ENCODE data around the gene ANO6. TPM values are rescaled to one million over a fixed set of nuclear protein-coding genes. Genes with fewer than 3 reads are reported as not detected.

ANO6 gene
- total and polyA plus RNA-seq, 11 donors: 9.0 to 57.2 (median 46.0) TPM

GRCh38 chr12:45349916-45350315, 134.0 kb downstream of the ANO6 start:
- TF ChIP-seq POLR2A (IDR thresholded peaks at IDR 0.05) (no peak), CTCF (IDR thresholded peaks at IDR 0.05) (no peak)
- H3K4me1 ChIP-seq: peaks cover 0 to 8% (median 2%) of the 10 kb centered on the region in 12 donors
- no peak for ATAC-seq

GRCh38 chr12:45350861-45351260, 135.0 kb downstream of the ANO6 start:
- Histone ChIP-seq H3K27me3 (no peaks in the 10 kb centered on the region), H3K4me3 (no peak overlapping the region), H3K36me3 (peaks cover 0 to 84% (median 61%) of the 10 kb centered on the region in 9 donors), H3K4me1 (peaks cover 0 to 8% (median 2%) of the 10 kb centered on the region in 12 donors), H3K9me3 (no peaks in the 10 kb centered on the region), H3K27ac (no peak overlapping the region)
- DNase-seq: no peak
- ATAC-seq: no peak
- TF ChIP-seq POLR2A (IDR thresholded peaks at IDR 0.05) (no peak), CTCF (IDR thresholded peaks at IDR 0.05) (no peak)
- intact Hi-C loops (cut with DNase I): loop anchor here in 2 of 10 donors (10.0 kb wide), 1 partner anchor 136 kb away; the partner anchor contains the start of gene ANO6 (in 2 of the 2)
- 89 to 94% (median 92%) methylated on average over 3 of the region's 3 CpGs for WGBS, 4 donors

More at GRCh38 chr12:45349916-45350315, 134.0 kb downstream of the ANO6 start:
- H3K27me3 ChIP-seq: no peaks in the 10 kb centered on the region
- H3K4me3 ChIP-seq: no peak overlapping the region
- 91 to 100% (median 100%) methylated on average over 1 of the region's 1 CpG for WGBS, 4 donors
- H3K9me3 ChIP-seq: no peaks in the 10 kb centered on the region
- peaks cover 0 to 77% (median 56%) of the 10 kb centered on the region in 9 donors for H3K36me3 ChIP-seq
- no peak overlapping the region for H3K27ac ChIP-seq
- DNase-seq: no peak
- intact Hi-C loops (cut with DNase I): loop anchor here in 3 of 10 donors (10.0 kb wide), 2 partner anchors 65 to 135 kb away; partner anchors contain the start of gene ANO6 (in 2 of the 3)

- Histone ChIP-seq H3K27ac (peak overlapping the region in 1 of 12 donors; percentile 69), H3K4me3 (no peak overlapping the region), H3K4me1 (peaks cover 0 to 14% (median 6%) of the 10 kb centered on the region in 12 donors), H3K36me3 (peaks cover 0 to 81% (median 56%) of the 10 kb centered on the region in 9 donors), H3K9me3 (no peaks in the 10 kb centered on the region), H3K27me3 (no peaks in the 10 kb centered on the region)
- ATAC-seq (no peak), DNase-seq (no peak)
- TF ChIP-seq CTCF (IDR thresholded peaks at IDR 0.05) (no peak), POLR2A (IDR thresholded peaks at IDR 0.05) (no peak)
- intact Hi-C loops (cut with DNase I): loop anchor here in 2 of 10 donors (10.0 kb wide), 1 partner anchor 137 kb away; the partner anchor contains the start of gene ANO6 (in 2 of the 2)
- WGBS, 4 donors: 84 to 89% (median 86%) methylated on average over 10 of the region's 10 CpGs
Measured at GRCh38 chr12:45351921-45352670, 136.2 kb downstream of the ANO6 start.

- H3K4me1 ChIP-seq: peaks cover 0 to 29% (median 21%) of the 10 kb centered on the region in 12 donors
- intact Hi-C loops (cut with DNase I): loop anchor here in 2 of 10 donors (10.0 kb wide), 1 partner anchor 139 kb away; the partner anchor contains the start of gene ANO6 (in 2 of the 2)
- peaks cover 0 to 63% (median 42%) of the 10 kb centered on the region in 9 donors for H3K36me3 ChIP-seq
- 83 to 89% (median 88%) methylated on average over 2 of the region's 2 CpGs for WGBS, 4 donors
- DNase-seq (no peak), ATAC-seq (no peak)
- TF ChIP-seq CTCF (IDR thresholded peaks at IDR 0.05): no peak
- TF ChIP-seq POLR2A (IDR thresholded peaks at IDR 0.05): no peak
- no peak overlapping the region for H3K27ac ChIP-seq
- H3K27me3 ChIP-seq: no peaks in the 10 kb centered on the region
- H3K9me3 ChIP-seq: no peaks in the 10 kb centered on the region
- no peak overlapping the region for H3K4me3 ChIP-seq
Measured at GRCh38 chr12:45353944-45354343, 138.0 kb downstream of the ANO6 start.
